ENCODE results near the gene PPP1R13B.

The PPP1R13B gene

GRCh38 chr14:103834956-103835355 is 12.4 kb downstream of the PPP1R13B start:
- Mint-ChIP-seq H3K27me3 (ENCODE audit: low read depth, poor library complexity) (peaks cover 3% of the 10 kb centered on the region), H3K27ac (no peak overlapping the region), H3K4me1 (peaks cover 14% of the 10 kb centered on the region), H3K36me3 (ENCODE audit: low read depth) (no peaks in the 10 kb centered on the region), H3K4me3 (no peak overlapping the region), H3K9me3 (no peaks in the 10 kb centered on the region)
- DNase-seq = no peak
- TF ChIP-seq CTCF (IDR thresholded peaks at IDR 0.05) = no peak

- H3K4me3 Mint-ChIP-seq = no peak overlapping the region
- no peaks in the 10 kb centered on the region for H3K36me3 Mint-ChIP-seq (ENCODE audit: low read depth)
- H3K4me1 Mint-ChIP-seq = peaks cover 10% of the 10 kb centered on the region
- no peak for DNase-seq
- no peak for TF ChIP-seq CTCF (IDR thresholded peaks at IDR 0.05)
- peaks cover 3% of the 10 kb centered on the region for H3K27me3 Mint-ChIP-seq (ENCODE audit: low read depth, poor library complexity)
- no peak overlapping the region for H3K27ac Mint-ChIP-seq
- H3K9me3 Mint-ChIP-seq = no peaks in the 10 kb centered on the region
These were observed 13.7 kb downstream of the PPP1R13B start for GRCh38 chr14:103833711-103834110.

- H3K4me1 Mint-ChIP-seq = no peaks in the 10 kb centered on the region
- no peaks in the 10 kb centered on the region for H3K9me3 Mint-ChIP-seq
- H3K4me3 Mint-ChIP-seq = no peak overlapping the region
- H3K36me3 Mint-ChIP-seq (ENCODE audit: low read depth) = no peaks in the 10 kb centered on the region
- DNase-seq = no peak
- TF ChIP-seq CTCF (IDR thresholded peaks at IDR 0.05) = no peak
- H3K27me3 Mint-ChIP-seq (ENCODE audit: low read depth, poor library complexity) = peaks cover 4% of the 10 kb centered on the region
- H3K27ac Mint-ChIP-seq = no peak overlapping the region
These were observed 15.3 kb downstream of the PPP1R13B start for GRCh38 chr14:103832046-103832445.

GRCh38 chr14:103830511-103831270 is 16.7 kb downstream of the PPP1R13B start:
- Mint-ChIP-seq H3K27ac (no peak overlapping the region), H3K4me3 (no peak overlapping the region), H3K36me3 (ENCODE audit: low read depth) (no peaks in the 10 kb centered on the region), H3K27me3 (ENCODE audit: low read depth, poor library complexity) (peaks cover 6% of the 10 kb centered on the region), H3K4me1 (no peaks in the 10 kb centered on the region), H3K9me3 (no peaks in the 10 kb centered on the region)
- no peak for TF ChIP-seq CTCF (IDR thresholded peaks at IDR 0.05)
- no peak for DNase-seq

- DNase-seq = no peak
- Mint-ChIP-seq H3K4me1 (no peaks in the 10 kb centered on the region), H3K27ac (no peak overlapping the region), H3K9me3 (no peaks in the 10 kb centered on the region), H3K27me3 (ENCODE audit: low read depth, poor library complexity) (peaks cover 6% of the 10 kb centered on the region), H3K4me3 (no peak overlapping the region), H3K36me3 (ENCODE audit: low read depth) (no peaks in the 10 kb centered on the region)
- TF ChIP-seq CTCF (IDR thresholded peaks at IDR 0.05) = no peak
These were observed 18.9 kb downstream of the PPP1R13B start for GRCh38 chr14:103828315-103828967.

GRCh38 chr14:103825101-103825500 is 22.3 kb downstream of the PPP1R13B start:
- Mint-ChIP-seq H3K9me3 (no peaks in the 10 kb centered on the region), H3K27ac (no peak overlapping the region), H3K27me3 (ENCODE audit: low read depth, poor library complexity) (peaks cover 6% of the 10 kb centered on the region), H3K36me3 (ENCODE audit: low read depth) (no peaks in the 10 kb centered on the region), H3K4me3 (no peak overlapping the region), H3K4me1 (peaks cover 13% of the 10 kb centered on the region)
- TF ChIP-seq CTCF (IDR thresholded peaks at IDR 0.05) = no peak
- no peak for DNase-seq
